Transverse colon (tissue), 4 donors: ENCODE results near the gene ADGRA3.
"Not testable (repeated sequence)": the region's sequence is repeated elsewhere in the genome, so short reads cannot be mapped to it uniquely, and the experiment has no call there.

Source experiments
- EP300 ChIP-seq: sonication (generic); formaldehyde crosslinking; IDR thresholded peaks from one replicate; pipeline ENCODE4 v1.6.1; 2017; ENCODE audit warnings: antibody characterized with exemption, low read depth
- POLR2A ChIP-seq: fragments of 450-650 bp; IDR thresholded peaks from one replicate; pipeline ENCODE4 v1.6.1; 2016; ENCODE audit warnings: antibody characterized with exemption, mild to moderate bottlenecking, moderate library complexity
- POLR2AphosphoS5 ChIP-seq, 3 donors: sonication (generic); formaldehyde crosslinking; IDR thresholded peaks; one replicate each; pipeline ENCODE4 v1.6.1; 2016; ENCODE audit warnings: antibody characterized with exemption in 3 of 3
- TF ChIP-seq, protein P1 (sequence below), 5 experiments: fragments of 200-600 bp in 3 of 5; fragments of 450-650 bp in 2 of 5; sonication (generic) in 3 of 5; IDR thresholded peaks; 1 replicate in 2 of 5; 2 replicates in 3 of 5; pipeline ENCODE4 v1.5.1; 2016 to 2017; ENCODE audit warnings: antibody characterized with exemption in 5 of 5, inconsistent platforms in 3 of 5, mild to moderate bottlenecking in 2 of 5, moderate library complexity in 1 of 5

DNA sequence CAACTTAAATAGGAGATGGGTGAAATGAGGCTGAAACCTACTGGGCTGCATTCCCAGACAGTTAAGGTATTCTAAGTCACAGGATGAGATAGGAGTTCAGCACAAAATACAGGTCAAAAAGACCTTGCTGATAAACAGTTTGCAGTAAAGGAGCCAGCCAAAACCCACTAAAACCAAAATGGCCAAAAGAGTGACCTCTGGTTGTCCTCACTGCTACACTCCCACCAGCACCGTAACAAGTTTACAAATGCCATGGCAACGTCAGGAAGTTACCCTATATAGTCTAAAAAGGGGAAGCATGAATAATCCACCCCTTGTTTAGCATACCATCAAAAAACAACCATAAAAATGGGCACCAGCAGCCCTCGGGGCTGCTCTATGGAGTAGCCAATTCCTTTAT is 133.7 kb downstream of the ADGRA3 start:
- not testable (repeated sequence) for TF ChIP-seq POLR2A; POLR2AphosphoS5 (IDR thresholded peaks at IDR 0.05); EP300
- TF ChIP-seq, protein P1, sequence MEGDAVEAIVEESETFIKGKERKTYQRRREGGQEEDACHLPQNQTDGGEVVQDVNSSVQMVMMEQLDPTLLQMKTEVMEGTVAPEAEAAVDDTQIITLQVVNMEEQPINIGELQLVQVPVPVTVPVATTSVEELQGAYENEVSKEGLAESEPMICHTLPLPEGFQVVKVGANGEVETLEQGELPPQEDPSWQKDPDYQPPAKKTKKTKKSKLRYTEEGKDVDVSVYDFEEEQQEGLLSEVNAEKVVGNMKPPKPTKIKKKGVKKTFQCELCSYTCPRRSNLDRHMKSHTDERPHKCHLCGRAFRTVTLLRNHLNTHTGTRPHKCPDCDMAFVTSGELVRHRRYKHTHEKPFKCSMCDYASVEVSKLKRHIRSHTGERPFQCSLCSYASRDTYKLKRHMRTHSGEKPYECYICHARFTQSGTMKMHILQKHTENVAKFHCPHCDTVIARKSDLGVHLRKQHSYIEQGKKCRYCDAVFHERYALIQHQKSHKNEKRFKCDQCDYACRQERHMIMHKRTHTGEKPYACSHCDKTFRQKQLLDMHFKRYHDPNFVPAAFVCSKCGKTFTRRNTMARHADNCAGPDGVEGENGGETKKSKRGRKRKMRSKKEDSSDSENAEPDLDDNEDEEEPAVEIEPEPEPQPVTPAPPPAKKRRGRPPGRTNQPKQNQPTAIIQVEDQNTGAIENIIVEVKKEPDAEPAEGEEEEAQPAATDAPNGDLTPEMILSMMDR (IDR thresholded peaks at IDR 0.05) = not testable (repeated sequence)
